Measurements from ENCODE around the gene HEY2. TPM values are rescaled to one million over a fixed set of nuclear protein-coding genes. Genes with fewer than 3 reads are reported as not detected.

HEY2 gene
- total and polyA plus RNA-seq, 9 donors, result 3.0 to 19.9 (median 8.2) TPM

GRCh38 chr6:125806813-125807212 lies 57.4 kb downstream of the HEY2 start:
- intact Hi-C loops (cut with DNase I), result no loop called here
- H3K27ac ChIP-seq, result no peak overlapping the region
- no peaks in the 10 kb centered on the region for H3K27me3 ChIP-seq
- H3K9me3 ChIP-seq, result no peaks in the 10 kb centered on the region
- no peak overlapping the region for H3K4me3 ChIP-seq
- WGBS, 3 donors, result 75 to 93% (median 91%) methylated on average over 4 of the region's 4 CpGs
- H3K36me3 ChIP-seq, result no peaks in the 10 kb centered on the region
- TF ChIP-seq CTCF (IDR thresholded peaks at IDR 0.05) (no peak), EP300 (IDR thresholded peaks at IDR 0.05) (no peak), POLR2A (IDR thresholded peaks at IDR 0.05) (no peak)
- no peak for DNase-seq
- H3K4me1 ChIP-seq (ENCODE audit: insufficient read depth), result peaks cover 2% of the 10 kb centered on the region

DNA sequence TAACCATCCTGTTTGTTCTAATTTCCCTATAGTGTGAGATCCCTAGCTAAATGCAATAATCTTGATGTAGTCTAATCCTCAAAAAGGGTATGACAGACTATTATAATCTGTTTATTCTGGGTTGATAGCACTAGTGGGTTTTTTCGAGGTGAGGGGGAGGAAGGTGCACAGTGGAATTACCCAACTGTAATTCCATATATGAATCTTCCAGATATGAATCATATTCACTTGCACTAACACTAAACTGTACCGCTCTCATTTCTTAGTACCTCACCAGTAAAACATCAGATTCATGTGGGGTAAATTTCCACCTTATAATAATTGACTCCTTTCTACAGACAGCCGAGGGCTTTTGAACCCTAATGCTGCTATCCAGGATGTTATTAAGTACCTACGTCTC lies 57.9 kb downstream of the HEY2 start:
- no peak for TF ChIP-seq POLR2A (IDR thresholded peaks at IDR 0.05)
- no peak for TF ChIP-seq EP300 (IDR thresholded peaks at IDR 0.05)
- no peak for TF ChIP-seq CTCF (IDR thresholded peaks at IDR 0.05)
- DNase-seq, result no peak
- WGBS, 3 donors, result 91 to 96% (median 92%) methylated on average over 4 of the region's 4 CpGs
- Histone ChIP-seq H3K27ac (no peak overlapping the region), H3K27me3 (no peaks in the 10 kb centered on the region), H3K36me3 (no peaks in the 10 kb centered on the region), H3K4me1 (ENCODE audit: insufficient read depth) (peaks cover 5% of the 10 kb centered on the region), H3K9me3 (no peaks in the 10 kb centered on the region), H3K4me3 (no peak overlapping the region)
- intact Hi-C loops (cut with DNase I), result no loop called here

- Histone ChIP-seq H3K9me3 (no peaks in the 10 kb centered on the region), H3K27ac (no peak overlapping the region), H3K4me1 (ENCODE audit: insufficient read depth) (peaks cover 12% of the 10 kb centered on the region), H3K36me3 (no peaks in the 10 kb centered on the region), H3K27me3 (no peaks in the 10 kb centered on the region), H3K4me3 (no peak overlapping the region)
- WGBS, 3 donors, result 76 to 85% (median 83%) methylated on average over 4 of the region's 4 CpGs
- TF ChIP-seq CTCF (IDR thresholded peaks at IDR 0.05) (no peak), EP300 (IDR thresholded peaks at IDR 0.05) (no peak), POLR2A (IDR thresholded peaks at IDR 0.05) (no peak)
- DNase-seq, result no peak
- intact Hi-C loops (cut with DNase I), result no loop called here
These were observed 58.6 kb downstream of the HEY2 start for GRCh38 chr6:125808060-125808459.

DNA sequence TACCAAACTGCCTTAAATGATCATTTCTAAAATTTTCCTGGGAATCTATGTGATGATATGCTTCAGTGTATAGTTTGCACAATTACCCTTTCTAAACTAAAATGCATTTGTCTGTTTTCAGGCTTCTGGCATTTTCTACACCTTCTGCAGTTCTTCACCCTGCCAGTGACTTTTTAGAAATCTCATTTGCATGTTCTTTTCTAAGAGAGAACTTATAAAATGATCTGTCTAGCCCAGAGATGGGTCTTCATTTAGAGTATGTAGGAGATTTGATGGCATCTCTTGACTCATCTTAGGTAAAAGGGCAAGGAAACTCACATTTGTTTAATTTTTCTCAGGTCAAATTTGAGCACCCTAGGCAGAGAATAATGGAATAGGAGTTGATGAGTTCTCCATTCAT lies 59.2 kb downstream of the HEY2 start:
- H3K36me3 ChIP-seq, result no peaks in the 10 kb centered on the region
- H3K4me1 ChIP-seq (ENCODE audit: insufficient read depth), result peaks cover 13% of the 10 kb centered on the region
- DNase-seq, result no peak
- TF ChIP-seq CTCF (IDR thresholded peaks at IDR 0.05) (no peak), EP300 (IDR thresholded peaks at IDR 0.05) (no peak), POLR2A (IDR thresholded peaks at IDR 0.05) (no peak)
- H3K9me3 ChIP-seq, result no peaks in the 10 kb centered on the region
- no peak overlapping the region for H3K27ac ChIP-seq
- intact Hi-C loops (cut with DNase I), result no loop called here
- H3K4me3 ChIP-seq, result no peak overlapping the region
- no peaks in the 10 kb centered on the region for H3K27me3 ChIP-seq

Measured in ovary (tissue), 9 donors.